GM23248 (cell line): Measurements from ENCODE around the gene WDR62. TPM values are rescaled to one million over a fixed set of nuclear protein-coding genes. Genes with fewer than 3 reads are reported as not detected.

Experiments used
- DNase-seq: peaks from one replicate; pipeline ENCODE4 v3.0.0-alpha.2; 2015
- H2AFZ ChIP-seq: fragments of 200-600 bp; sonication (generic); 2 replicates; pipeline ENCODE4 v1.6.1; 2016; ENCODE audit warnings: antibody characterized with exemption
- H3F3A ChIP-seq: fragments of 200-600 bp; sonication (generic); 2 replicates; pipeline ENCODE4 v1.6.1; 2016; ENCODE audit warnings: mild to moderate bottlenecking, antibody characterized with exemption, mixed run types; ENCODE audit not compliant: insufficient read depth
- H3K27ac ChIP-seq: fragments of 200-600 bp; sonication (generic); 2 replicates; pipeline ENCODE4 v1.5.1; 2016; ENCODE audit warnings: mild to moderate bottlenecking
- H3K27me3 ChIP-seq: fragments of 200-600 bp; sonication (generic); replicated peaks from 2 replicates; pipeline ENCODE4 v1.6.1; 2016; ENCODE audit warnings: mild to moderate bottlenecking; ENCODE audit not compliant: insufficient read depth
- H3K36me3 ChIP-seq: fragments of 200-600 bp; sonication (generic); 2 replicates; pipeline ENCODE4 v1.6.1; 2016; ENCODE audit warnings: low read depth, mild to moderate bottlenecking
- H3K4me1 ChIP-seq: fragments of 200-600 bp; sonication (generic); 2 replicates; pipeline ENCODE4 v1.6.1; 2016; ENCODE audit warnings: mild to moderate bottlenecking; ENCODE audit not compliant: insufficient read depth
- H3K4me2 ChIP-seq: fragments of 200-600 bp; sonication (generic); one replicate; pipeline ENCODE4 v1.6.1; 2016; ENCODE audit warnings: mild to moderate bottlenecking; ENCODE audit not compliant: unreplicated experiment
- H3K4me3 ChIP-seq: fragments of 200-600 bp; sonication (generic); 2 replicates; pipeline ENCODE4 v1.5.1; 2016; ENCODE audit warnings: mild to moderate bottlenecking
- H3K79me2 ChIP-seq: fragments of 200-600 bp; sonication (generic); 2 replicates; pipeline ENCODE4 v1.6.1; 2016; ENCODE audit warnings: mild to moderate bottlenecking; ENCODE audit not compliant: insufficient read depth
- H3K9ac ChIP-seq: fragments of 200-600 bp; sonication (generic); 2 replicates; pipeline ENCODE4 v1.6.1; 2016; ENCODE audit warnings: mild to moderate bottlenecking
- H3K9me2 ChIP-seq: fragments of 200-600 bp; sonication (generic); 2 replicates; pipeline ENCODE4 v1.6.1; 2016; ENCODE audit warnings: mixed run types, mild to moderate bottlenecking, moderate library complexity; ENCODE audit not compliant: insufficient read depth
- H3K9me3 ChIP-seq: fragments of 200-600 bp; sonication (generic); one replicate; pipeline ENCODE4 v1.6.1; 2017; ENCODE audit warnings: low read depth
- H4K20me1 ChIP-seq: fragments of 200-600 bp; sonication (generic); 2 replicates; pipeline ENCODE4 v1.6.0; 2016; ENCODE audit not compliant: insufficient read depth
- EZH2 ChIP-seq: fragments of 200-600 bp; sonication (generic); IDR thresholded peaks from 2 replicates; pipeline ENCODE4 v1.6.1; 2018; ENCODE audit warnings: antibody characterized with exemption, mild to moderate bottlenecking; ENCODE audit not compliant: insufficient read depth, poor library complexity, severe bottlenecking
- EZH2phosphoT487 ChIP-seq: fragments of 200-600 bp; sonication (generic); IDR thresholded peaks from 2 replicates; pipeline ENCODE4 v1.6.1; 2018; ENCODE audit warnings: antibody characterized with exemption, moderate library complexity, mild to moderate bottlenecking, low read depth; ENCODE audit not compliant: insufficient read depth
- WGBS, 2 experiments: methylation state at CpG; one replicate each; pipeline ENCODE4 v1.1.6; 2015 to 2017; ENCODE audit warnings: low lambda C conversion rate in 2 of 2, low coverage in 1 of 2; ENCODE audit errors: missing lambda C conversion rate in 2 of 2; 5-methylcytosine and 5-hydroxymethylcytosine counted together
- in situ Hi-C: fragments of 300-500 bp; cut with MboI; formaldehyde crosslinking; loops from 2 replicates; pipeline ENCODE4 v1.15.0; 2020
- polyA plus RNA-seq: library from polyadenylated mRNA; unstranded; fragments of >200 nt; fragmentation: Nextera tagmentation; extraction: Ambion mirVana; gene quantifications from 2 replicates; pipeline ENCODE4 v1.2.1, GENCODE V29; 2016
- total RNA-seq: library from RNA; depleted of rRNA; stranded (reverse); fragments of >200 nt; shearing (Covaris generic); gene quantifications from 2 replicates; pipeline ENCODE4 v1.2.3, GENCODE V29; 2014

Gene WDR62
- total and polyA plus RNA-seq, 2 experiments from 2014 or later, result 2.7 to 2.8 TPM

DNA sequence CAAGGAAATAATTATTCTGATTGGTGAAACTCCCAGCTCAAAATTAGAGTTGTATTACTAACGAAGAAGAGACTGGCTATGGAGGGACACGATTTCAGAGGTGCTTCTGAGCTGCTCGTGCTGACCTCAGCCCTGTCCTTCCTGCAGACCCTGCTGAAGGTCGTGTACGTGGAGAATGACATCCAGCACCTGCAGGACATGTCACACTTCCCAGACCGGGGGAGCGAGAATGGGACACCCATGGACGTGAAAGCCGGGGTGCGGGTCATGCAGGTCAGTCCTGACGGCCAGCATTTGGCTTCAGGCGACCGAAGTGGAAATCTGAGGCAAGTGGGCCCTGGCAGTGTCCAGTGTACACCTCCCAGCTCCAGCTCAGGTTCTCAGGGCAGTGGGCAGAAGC, 28.2 kb downstream of the WDR62 start:
- WGBS, 2 experiments, result 94 to 95% methylated on average over 13 of the region's 13 CpGs
- Histone ChIP-seq H3K9ac (no peak overlapping the region), H4K20me1 (no peaks in the 10 kb centered on the region), H3F3A (0 out of 2 replicates have a peak, but pooled peaks cover 6% of the 10 kb centered on the region), H3K27ac (no peak overlapping the region), H3K4me1 (no peaks in the 10 kb centered on the region), H3K27me3 (no peaks in the 10 kb centered on the region), H3K79me2 (no peaks in the 10 kb centered on the region), H3K9me2 (no peaks in the 10 kb centered on the region), H3K9me3 (no peaks in the 10 kb centered on the region), H2AFZ (no peak overlapping the region), H3K4me3 (no peak overlapping the region), H3K4me2 (no peak overlapping the region), H3K36me3 (no peaks in the 10 kb centered on the region)
- in situ Hi-C loops, result no loop called here
- no peak for DNase-seq
- TF ChIP-seq EZH2phosphoT487, result no peak
- TF ChIP-seq EZH2, result no peak

GRCh38 chr19:36084231-36085009, 29.7 kb downstream of the WDR62 start:
- H3K36me3 ChIP-seq, result no peaks in the 10 kb centered on the region
- no peak overlapping the region for H2AFZ ChIP-seq
- no peak for DNase-seq
- H4K20me1 ChIP-seq, result no peaks in the 10 kb centered on the region
- no peak overlapping the region for H3K4me2 ChIP-seq
- WGBS, 2 experiments, result 96 to 98% methylated on average over 12 of the region's 12 CpGs
- no peaks in the 10 kb centered on the region for H3K4me1 ChIP-seq
- H3K9ac ChIP-seq, result no peak overlapping the region
- H3K9me2 ChIP-seq, result no peaks in the 10 kb centered on the region
- H3K9me3 ChIP-seq, result no peaks in the 10 kb centered on the region
- H3K79me2 ChIP-seq, result no peaks in the 10 kb centered on the region
- H3K27ac ChIP-seq, result no peak overlapping the region
- H3F3A ChIP-seq, result 0 out of 2 replicates have a peak, but pooled peaks cover 6% of the 10 kb centered on the region
- H3K4me3 ChIP-seq, result no peak overlapping the region
- TF ChIP-seq EZH2phosphoT487, result no peak
- TF ChIP-seq EZH2, result no peak
- in situ Hi-C loops, result no loop called here
- H3K27me3 ChIP-seq, result no peaks in the 10 kb centered on the region

- no peak overlapping the region for H2AFZ ChIP-seq
- in situ Hi-C loops, result no loop called here
- no peaks in the 10 kb centered on the region for H3F3A ChIP-seq
- H4K20me1 ChIP-seq, result no peaks in the 10 kb centered on the region
- no peaks in the 10 kb centered on the region for H3K36me3 ChIP-seq
- no peak overlapping the region for H3K27ac ChIP-seq
- no peaks in the 10 kb centered on the region for H3K9me3 ChIP-seq
- DNase-seq, result no peak
- H3K79me2 ChIP-seq, result no peaks in the 10 kb centered on the region
- H3K4me1 ChIP-seq, result no peaks in the 10 kb centered on the region
- H3K4me2 ChIP-seq, result no peak overlapping the region
- WGBS, 2 experiments, result 89 to 95% methylated on average over 9 of the region's 9 CpGs
- no peak overlapping the region for H3K9ac ChIP-seq
- no peaks in the 10 kb centered on the region for H3K27me3 ChIP-seq
- H3K4me3 ChIP-seq, result no peak overlapping the region
- TF ChIP-seq EZH2 (no peak), EZH2phosphoT487 (no peak)
- no peaks in the 10 kb centered on the region for H3K9me2 ChIP-seq
These were observed 31.6 kb downstream of the WDR62 start for GRCh38 chr19:36086326-36086725.

- no peak for DNase-seq
- no peaks in the 10 kb centered on the region for H3K9me3 ChIP-seq
- no peaks in the 10 kb centered on the region for H3K79me2 ChIP-seq
- H3K4me1 ChIP-seq, result peaks cover 7% of the 10 kb centered on the region; the same call in 1 of the 2 replicates
- H3K9ac ChIP-seq, result no peak overlapping the region
- no peaks in the 10 kb centered on the region for H3K9me2 ChIP-seq
- H3K4me2 ChIP-seq, result no peak overlapping the region
- no peak overlapping the region for H2AFZ ChIP-seq
- no peaks in the 10 kb centered on the region for H4K20me1 ChIP-seq
- in situ Hi-C loops, result no loop called here
- H3K36me3 ChIP-seq, result no peaks in the 10 kb centered on the region
- H3F3A ChIP-seq, result no peaks in the 10 kb centered on the region
- H3K4me3 ChIP-seq, result no peak overlapping the region
- TF ChIP-seq EZH2 (no peak), EZH2phosphoT487 (no peak)
- H3K27ac ChIP-seq, result no peak overlapping the region
- 88 to 91% methylated on average over 5 of the region's 5 CpGs for WGBS, 2 experiments
- no peaks in the 10 kb centered on the region for H3K27me3 ChIP-seq
These were observed 35.1 kb downstream of the WDR62 start for GRCh38 chr19:36089847-36090246.
